Measurements from ENCODE around the gene OR2T8.

Gene OR2T8

GRCh38 chr1:247942624-247943023 is 22.6 kb downstream of the OR2T8 start:
- TF ChIP-seq, protein P1, sequence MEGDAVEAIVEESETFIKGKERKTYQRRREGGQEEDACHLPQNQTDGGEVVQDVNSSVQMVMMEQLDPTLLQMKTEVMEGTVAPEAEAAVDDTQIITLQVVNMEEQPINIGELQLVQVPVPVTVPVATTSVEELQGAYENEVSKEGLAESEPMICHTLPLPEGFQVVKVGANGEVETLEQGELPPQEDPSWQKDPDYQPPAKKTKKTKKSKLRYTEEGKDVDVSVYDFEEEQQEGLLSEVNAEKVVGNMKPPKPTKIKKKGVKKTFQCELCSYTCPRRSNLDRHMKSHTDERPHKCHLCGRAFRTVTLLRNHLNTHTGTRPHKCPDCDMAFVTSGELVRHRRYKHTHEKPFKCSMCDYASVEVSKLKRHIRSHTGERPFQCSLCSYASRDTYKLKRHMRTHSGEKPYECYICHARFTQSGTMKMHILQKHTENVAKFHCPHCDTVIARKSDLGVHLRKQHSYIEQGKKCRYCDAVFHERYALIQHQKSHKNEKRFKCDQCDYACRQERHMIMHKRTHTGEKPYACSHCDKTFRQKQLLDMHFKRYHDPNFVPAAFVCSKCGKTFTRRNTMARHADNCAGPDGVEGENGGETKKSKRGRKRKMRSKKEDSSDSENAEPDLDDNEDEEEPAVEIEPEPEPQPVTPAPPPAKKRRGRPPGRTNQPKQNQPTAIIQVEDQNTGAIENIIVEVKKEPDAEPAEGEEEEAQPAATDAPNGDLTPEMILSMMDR (IDR thresholded peaks at IDR 0.05; ENCODE audit: control insufficient read depth, insufficient read depth, low read depth, low read length, missing control alignments): no peak
- no peak for DNase-seq (ENCODE audit: low read depth)
- H3K4me3 ChIP-seq (ENCODE audit: control insufficient read depth, low read depth, low read length): no peak overlapping the region

DNA sequence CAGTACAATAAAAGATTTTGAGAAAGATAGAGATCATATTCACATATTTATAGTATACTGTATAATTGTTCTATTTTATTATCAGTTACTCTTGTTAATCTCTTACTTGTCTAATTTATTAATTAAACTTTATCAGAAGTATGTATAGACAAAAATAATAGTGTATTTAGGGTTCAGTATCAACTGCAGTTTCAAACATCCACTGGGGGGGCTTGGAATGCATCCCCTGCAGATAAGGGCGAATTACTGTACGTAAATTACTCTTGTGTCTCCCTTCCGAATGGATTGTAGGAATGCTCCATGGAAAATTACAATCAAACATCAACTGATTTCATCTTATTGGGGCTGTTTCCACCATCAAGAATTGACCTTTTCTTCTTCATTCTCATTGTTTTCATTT is 28.5 kb downstream of the OR2T8 start, which contains the start of gene OR2L8:
Gene OR2L8 (plus strand): TSS at position 301 of the 400 bp plus-strand sequence. CDS start 0 bp downstream, at position 301.
- no peak within 1 kb of the TSS for H3K4me3 ChIP-seq (ENCODE audit: control insufficient read depth, low read depth, low read length)
- TF ChIP-seq, protein P1 (IDR thresholded peaks at IDR 0.05; ENCODE audit: control insufficient read depth, insufficient read depth, low read depth, low read length, missing control alignments): no peak
- no peak for DNase-seq (ENCODE audit: low read depth)

GRCh38 chr1:247953408-247953807 is 33.4 kb downstream of the OR2T8 start:
- TF ChIP-seq, protein P1 (IDR thresholded peaks at IDR 0.05; ENCODE audit: control insufficient read depth, insufficient read depth, low read depth, low read length, missing control alignments): no peak
- no peak for DNase-seq (ENCODE audit: low read depth)
- H3K4me3 ChIP-seq (ENCODE audit: control insufficient read depth, low read depth, low read length): no peak overlapping the region

DNA sequence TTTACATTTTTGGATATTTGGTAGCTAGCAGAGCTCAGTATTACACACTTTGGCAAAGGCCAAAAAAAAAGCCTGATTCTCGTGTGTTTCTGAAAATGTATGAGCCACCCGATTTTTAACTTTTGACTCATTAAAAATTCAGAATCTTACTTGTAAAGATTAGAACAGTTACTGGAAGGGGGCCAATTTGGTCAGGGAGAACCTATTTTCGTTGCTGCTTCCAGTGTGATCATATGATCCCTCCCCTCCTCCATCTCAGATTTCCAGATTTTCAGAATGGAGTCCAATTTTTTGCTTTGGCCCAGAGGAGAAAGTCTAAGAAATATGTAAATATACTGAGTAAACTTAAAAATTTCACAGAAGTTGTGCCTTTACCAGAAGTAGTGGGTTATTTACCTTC is 41.7 kb downstream of the OR2T8 start:
- no peak overlapping the region for H3K4me3 ChIP-seq (ENCODE audit: control insufficient read depth, low read depth, low read length)
- TF ChIP-seq, protein P1 (IDR thresholded peaks at IDR 0.05; ENCODE audit: control insufficient read depth, insufficient read depth, low read depth, low read length, missing control alignments): no peak
- no peak for DNase-seq (ENCODE audit: low read depth)

- TF ChIP-seq, protein P1 (IDR thresholded peaks at IDR 0.05; ENCODE audit: control insufficient read depth, insufficient read depth, low read depth, low read length, missing control alignments): no peak
- DNase-seq (ENCODE audit: low read depth): no peak
- no peak overlapping the region for H3K4me3 ChIP-seq (ENCODE audit: control insufficient read depth, low read depth, low read length)
Observed at GRCh38 chr1:247962911-247963588, 43.0 kb downstream of the OR2T8 start.

- DNase-seq (ENCODE audit: low read depth): no peak
- TF ChIP-seq, protein P1 (IDR thresholded peaks at IDR 0.05; ENCODE audit: control insufficient read depth, insufficient read depth, low read depth, low read length, missing control alignments): no peak
- no peak within 1 kb of the TSS for H3K4me3 ChIP-seq (ENCODE audit: control insufficient read depth, low read depth, low read length)
Observed at GRCh38 chr1:247964933-247965332, 44.9 kb downstream of the OR2T8 start, which contains the start of gene OR2AK2. Gene OR2AK2, plus strand, starts transcription at chr1:247965233. Its CDS starts 144 bp downstream, at chr1:247965377.

Measured in AG09309 (cell line).